ENCODE data around the gene SGSH.

The SGSH gene

GRCh38 chr17:80182118-80182844 is 37.9 kb downstream of the SGSH start:
- no peak for DNase-seq

- no peak for DNase-seq
These were observed 38.7 kb downstream of the SGSH start for GRCh38 chr17:80181431-80181830.

GRCh38 chr17:80180192-80180591 is 39.9 kb downstream of the SGSH start:
- no peak for DNase-seq

GRCh38 chr17:80177986-80178595 is 42.0 kb downstream of the SGSH start:
- no peak for DNase-seq

GRCh38 chr17:80176757-80177156 is 43.4 kb downstream of the SGSH start:
- no peak for DNase-seq

GRCh38 chr17:80173916-80174315 is 46.2 kb downstream of the SGSH start:
- no peak for DNase-seq

- no peak for DNase-seq
These were observed 47.0 kb downstream of the SGSH start for GRCh38 chr17:80173126-80173525.

- DNase-seq, result no peak
These were observed 48.5 kb downstream of the SGSH start for GRCh38 chr17:80171681-80172080.

- DNase-seq, result no peak
These were observed 50.2 kb downstream of the SGSH start, which contains the start of gene CARD14 for GRCh38 chr17:80169784-80170500. CARD14 (plus strand) TSS chr17:80170030; CDS start chr17:80181439, 11,409 bp downstream.

GRCh38 chr17:80169107-80169506 is 51.0 kb downstream of the SGSH start:
- no peak for DNase-seq

- no peak for DNase-seq
These were observed 51.8 kb downstream of the SGSH start for GRCh38 chr17:80168371-80168770.

- no peak for DNase-seq
These were observed 53.7 kb downstream of the SGSH start for GRCh38 chr17:80166446-80166845.

GRCh38 chr17:80164185-80164584 is 55.9 kb downstream of the SGSH start:
- DNase-seq, result no peak

GRCh38 chr17:80163336-80163735 is 56.8 kb downstream of the SGSH start:
- DNase-seq, result no peak

GRCh38 chr17:80160536-80160935 is 59.6 kb downstream of the SGSH start:
- no peak for DNase-seq

All from activated CD4-positive, alpha-beta T cell treated with anti-CD3 and anti-CD28 coated beads, Interleukin-2, amount 50 U/mL, for 48 hours (primary cell).